Endometrial microvascular endothelial cells (primary cell): ENCODE results near the gene KCTD15. TPM values are rescaled to one million over a fixed set of nuclear protein-coding genes. Genes with fewer than 3 reads are reported as not detected.

Experiments
- in situ Hi-C: cut with HindIII; loops from 2 replicates; pipeline ENCODE4 v1.10.0; 2017; ENCODE audit warnings: low sequenced_read_pairs, low pct_unique_long_range_greater_than_20kb; ENCODE audit errors: inconsistent ontology term
- total RNA-seq: library from RNA; depleted of rRNA; stranded (reverse); fragments of >200 nt; gene quantifications from one replicate; pipeline ENCODE4 v1.2.3, GENCODE V29; 2015; ENCODE audit errors: inconsistent ontology term

The KCTD15 gene
- total RNA-seq, 1 donor from 2014 or later = 51.5 TPM

DNA sequence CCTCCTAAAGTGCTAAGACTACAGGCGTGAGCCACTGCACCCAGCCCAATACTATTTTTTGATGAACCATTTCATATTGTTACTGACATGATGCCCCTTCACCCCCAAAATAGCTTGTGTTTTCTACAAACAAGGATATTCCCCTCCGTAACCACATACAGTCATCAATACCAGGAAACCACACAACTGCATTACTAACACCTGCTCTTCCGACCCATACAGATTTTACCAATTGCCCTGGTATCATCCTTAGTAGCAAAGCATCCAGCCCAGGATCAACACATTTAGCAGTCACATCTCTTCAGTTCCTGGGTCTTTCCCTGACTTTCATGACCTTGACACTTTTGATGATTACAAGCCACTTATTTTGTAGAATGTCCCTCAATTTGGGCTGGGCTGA is 33.6 kb downstream of the KCTD15 start:
- in situ Hi-C loops = no loop called here

GRCh38 chr19:33831825-33832224 is 35.2 kb downstream of the KCTD15 start:
- in situ Hi-C loops = no loop called here

DNA sequence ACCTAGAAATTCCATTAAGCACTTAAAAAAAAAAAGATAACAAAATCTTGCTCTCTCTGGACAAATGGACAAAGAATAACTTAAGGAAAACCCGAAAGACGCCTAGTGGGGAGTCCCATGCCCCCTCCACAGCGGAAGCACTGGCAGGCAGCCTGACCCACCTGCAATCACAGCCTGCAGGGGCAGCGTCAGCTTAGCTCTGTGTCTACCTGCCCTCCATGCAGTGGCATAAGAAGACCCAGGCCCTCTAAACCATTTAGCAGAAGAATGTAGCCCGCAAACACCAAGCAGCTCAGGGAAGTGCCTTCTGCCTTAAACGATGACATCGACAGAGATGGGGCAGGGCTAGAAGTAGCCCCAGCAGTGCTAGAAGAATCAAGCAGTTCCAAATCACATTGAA is 36.0 kb downstream of the KCTD15 start:
- in situ Hi-C loops = no loop called here

- in situ Hi-C loops = no loop called here
These were observed 43.7 kb downstream of the KCTD15 start for GRCh38 chr19:33840382-33840781.

DNA sequence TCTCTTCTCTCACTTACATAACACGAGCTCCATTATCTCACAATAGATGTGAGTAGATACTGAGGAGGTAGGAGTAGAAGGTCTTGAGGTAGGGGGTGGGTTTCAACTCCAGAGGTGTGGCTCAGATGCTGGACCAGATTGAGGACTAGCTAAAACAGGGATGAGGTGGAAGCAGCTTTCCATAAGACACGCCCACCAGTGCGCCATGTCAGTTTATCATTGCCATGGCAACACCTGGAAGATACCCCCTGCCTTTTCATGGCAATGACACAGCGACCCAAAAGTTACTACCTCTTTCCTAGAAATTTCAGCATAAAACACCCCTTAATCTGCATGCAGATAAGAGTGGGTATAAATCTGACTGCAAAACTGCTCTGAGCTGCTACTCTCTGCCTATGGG is 44.1 kb downstream of the KCTD15 start:
- in situ Hi-C loops = no loop called here

DNA sequence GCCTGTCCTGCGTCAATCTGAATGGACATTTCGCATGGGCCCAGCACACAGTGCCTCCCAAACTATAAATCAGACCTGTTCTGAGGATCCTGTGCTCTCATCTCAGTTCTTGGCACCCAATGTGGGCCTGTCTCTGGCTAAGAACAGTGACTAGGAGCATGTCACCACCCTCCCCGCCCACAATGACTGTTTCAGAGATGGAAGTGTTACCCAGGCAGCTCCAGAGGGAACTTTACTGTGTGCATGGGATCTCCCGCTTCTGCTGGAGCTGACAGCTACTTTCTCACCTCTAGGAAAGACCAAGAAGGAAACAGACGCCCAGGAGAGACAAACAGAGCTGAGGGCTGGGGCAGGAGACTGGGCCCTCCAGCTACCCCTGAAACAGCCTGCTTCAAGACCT is 45.0 kb downstream of the KCTD15 start:
- in situ Hi-C loops = no loop called here

- in situ Hi-C loops = no loop called here
These were observed 47.8 kb downstream of the KCTD15 start for GRCh38 chr19:33844478-33844877.

DNA sequence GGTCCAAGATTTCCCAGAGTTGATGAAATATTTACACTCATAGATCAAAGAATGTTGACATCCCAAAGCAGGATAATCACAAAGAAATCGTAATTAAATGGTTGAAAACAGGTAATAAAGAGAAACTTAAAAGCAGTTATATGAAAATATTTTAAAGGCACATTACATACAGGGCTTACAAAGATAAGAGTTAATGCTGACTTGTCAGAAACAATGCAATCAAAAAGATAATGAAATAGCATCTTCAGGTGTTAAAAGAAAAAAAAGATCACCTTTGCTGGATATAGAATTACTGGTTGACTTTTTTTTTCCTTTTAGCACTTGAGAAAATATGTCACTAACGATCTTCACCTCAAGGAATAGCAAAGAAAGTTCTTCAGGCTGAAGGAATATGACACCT is 48.8 kb downstream of the KCTD15 start:
- in situ Hi-C loops = no loop called here

- in situ Hi-C loops = no loop called here
These were observed 53.0 kb downstream of the KCTD15 start for GRCh38 chr19:33849551-33850147.

GRCh38 chr19:33859016-33859415 is 62.3 kb downstream of the KCTD15 start:
- in situ Hi-C loops = no loop called here

- in situ Hi-C loops = no loop called here
These were observed 63.8 kb downstream of the KCTD15 start for GRCh38 chr19:33860312-33861090.

DNA sequence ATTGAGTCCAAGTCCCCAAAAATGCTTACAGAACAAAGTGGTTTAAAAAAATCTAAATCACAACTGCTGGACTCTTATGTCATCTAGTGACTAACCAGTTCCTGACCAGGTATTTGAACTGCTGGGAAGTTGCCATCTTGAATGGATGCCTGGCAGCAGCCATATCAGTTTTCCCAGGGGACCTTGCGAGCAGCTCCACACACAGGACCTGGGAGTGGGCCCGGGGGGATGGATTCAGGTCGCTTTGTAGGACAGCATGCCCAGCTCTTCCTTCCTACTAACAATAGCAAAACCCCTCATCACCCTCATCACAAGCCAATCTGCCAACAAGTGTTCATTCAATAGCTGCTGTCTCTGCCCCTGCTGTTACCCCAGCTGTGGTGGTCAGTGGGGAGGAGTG is 65.3 kb downstream of the KCTD15 start:
- in situ Hi-C loops = no loop called here

DNA sequence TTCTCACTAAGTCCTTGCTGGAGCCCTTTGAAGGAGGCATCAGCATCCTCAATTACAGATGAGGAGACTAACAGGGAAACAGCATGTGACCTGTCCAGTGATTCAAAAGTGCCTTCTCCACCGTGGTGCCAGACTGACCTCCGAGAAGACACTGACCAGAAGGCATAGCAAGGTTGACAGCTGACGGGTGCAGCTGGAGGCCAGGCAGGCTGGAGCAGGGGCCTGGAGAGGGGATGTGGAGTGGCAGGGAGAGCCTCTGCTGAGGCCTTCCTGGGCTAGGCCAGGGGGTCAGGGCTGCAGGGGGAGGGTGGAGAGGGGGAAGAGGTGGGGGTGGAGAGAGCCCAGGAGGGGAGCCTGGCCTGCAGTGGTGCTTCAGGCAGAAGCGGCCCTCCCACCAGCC is 66.3 kb downstream of the KCTD15 start:
- in situ Hi-C loops = no loop called here

GRCh38 chr19:33863436-33863835 is 66.8 kb downstream of the KCTD15 start:
- in situ Hi-C loops = no loop called here

DNA sequence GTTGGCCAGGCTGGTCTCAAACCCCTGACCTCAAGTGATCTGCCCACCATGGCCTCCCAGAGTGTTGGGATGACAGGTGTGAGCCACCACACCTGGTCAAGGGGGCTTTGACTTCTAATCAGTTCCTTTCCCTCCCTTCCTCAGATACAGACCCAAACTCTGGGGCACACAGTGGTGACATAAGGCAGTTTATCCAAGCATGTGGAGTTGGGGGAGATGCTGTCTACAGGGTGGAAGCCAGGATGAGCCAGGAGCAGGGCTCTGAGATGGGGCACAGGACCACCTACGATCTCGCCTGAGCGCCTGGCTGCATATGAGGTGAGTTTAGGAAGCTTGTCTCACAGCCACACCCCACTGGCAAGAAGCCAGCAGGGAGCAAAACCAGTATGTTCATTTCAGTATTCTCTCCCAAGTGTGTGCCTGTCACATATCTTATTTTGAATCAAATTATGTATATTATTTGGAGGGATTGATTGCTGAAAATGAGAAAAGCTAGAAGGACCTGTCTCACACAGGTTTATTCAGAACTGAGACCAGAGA is 67.7 kb downstream of the KCTD15 start:
- in situ Hi-C loops = no loop called here

DNA sequence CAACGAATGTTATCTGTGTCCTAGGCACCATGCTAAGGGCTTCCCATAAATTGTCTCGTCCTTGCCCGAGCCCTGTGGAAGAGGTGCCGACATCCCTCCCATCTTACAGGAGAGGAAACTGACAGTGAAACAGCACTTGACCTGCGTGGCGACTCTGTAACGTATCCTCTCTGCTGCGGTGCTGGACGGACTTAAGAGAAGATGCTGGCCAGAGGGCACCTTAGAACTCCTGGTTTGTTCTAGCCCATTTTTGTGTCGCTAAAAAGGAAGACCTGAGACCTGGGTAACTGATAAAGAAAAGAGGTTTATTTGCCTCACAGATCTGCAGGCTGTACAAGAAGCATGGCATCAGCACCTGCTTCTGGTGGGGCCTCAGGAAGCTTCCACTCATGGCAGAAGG is 68.6 kb downstream of the KCTD15 start:
- in situ Hi-C loops = no loop called here

Other genes starting within 250 kb of the KCTD15 start
- not detected for gene CHST8, start 174.9 kb upstream of the KCTD15 start, total RNA-seq